Measurements from ENCODE around the gene CATSPER3. TPM values are rescaled to one million over a fixed set of nuclear protein-coding genes. Genes with fewer than 3 reads are reported as not detected.

The CATSPER3 gene
- total and polyA plus RNA-seq, 2 of the 13 experiments (the other 11 are each of a cell fraction or from before 2014, with no cell fraction given) = 0.33 to 0.37 TPM

DNA sequence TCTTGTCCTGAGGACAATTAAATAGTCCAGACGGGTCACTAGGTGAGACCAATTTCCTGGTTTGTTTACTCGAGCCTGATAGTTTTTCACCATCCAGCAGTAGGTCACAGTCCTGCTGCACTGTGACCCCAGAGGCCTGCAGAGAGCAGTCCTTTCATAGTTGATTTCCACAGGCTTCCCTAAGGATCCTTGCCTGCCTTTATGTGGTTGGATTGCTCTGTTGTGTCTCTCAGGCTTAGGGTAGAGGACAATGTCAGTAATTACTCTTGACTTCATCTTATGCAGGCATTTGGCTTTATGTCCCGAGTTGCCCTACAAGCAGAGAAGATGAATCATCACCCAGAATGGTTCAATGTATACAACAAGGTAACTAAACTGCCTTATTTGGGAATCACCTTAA, 9.0 kb upstream of the CATSPER3 start (continued):
- TF ChIP-seq, protein P1, sequence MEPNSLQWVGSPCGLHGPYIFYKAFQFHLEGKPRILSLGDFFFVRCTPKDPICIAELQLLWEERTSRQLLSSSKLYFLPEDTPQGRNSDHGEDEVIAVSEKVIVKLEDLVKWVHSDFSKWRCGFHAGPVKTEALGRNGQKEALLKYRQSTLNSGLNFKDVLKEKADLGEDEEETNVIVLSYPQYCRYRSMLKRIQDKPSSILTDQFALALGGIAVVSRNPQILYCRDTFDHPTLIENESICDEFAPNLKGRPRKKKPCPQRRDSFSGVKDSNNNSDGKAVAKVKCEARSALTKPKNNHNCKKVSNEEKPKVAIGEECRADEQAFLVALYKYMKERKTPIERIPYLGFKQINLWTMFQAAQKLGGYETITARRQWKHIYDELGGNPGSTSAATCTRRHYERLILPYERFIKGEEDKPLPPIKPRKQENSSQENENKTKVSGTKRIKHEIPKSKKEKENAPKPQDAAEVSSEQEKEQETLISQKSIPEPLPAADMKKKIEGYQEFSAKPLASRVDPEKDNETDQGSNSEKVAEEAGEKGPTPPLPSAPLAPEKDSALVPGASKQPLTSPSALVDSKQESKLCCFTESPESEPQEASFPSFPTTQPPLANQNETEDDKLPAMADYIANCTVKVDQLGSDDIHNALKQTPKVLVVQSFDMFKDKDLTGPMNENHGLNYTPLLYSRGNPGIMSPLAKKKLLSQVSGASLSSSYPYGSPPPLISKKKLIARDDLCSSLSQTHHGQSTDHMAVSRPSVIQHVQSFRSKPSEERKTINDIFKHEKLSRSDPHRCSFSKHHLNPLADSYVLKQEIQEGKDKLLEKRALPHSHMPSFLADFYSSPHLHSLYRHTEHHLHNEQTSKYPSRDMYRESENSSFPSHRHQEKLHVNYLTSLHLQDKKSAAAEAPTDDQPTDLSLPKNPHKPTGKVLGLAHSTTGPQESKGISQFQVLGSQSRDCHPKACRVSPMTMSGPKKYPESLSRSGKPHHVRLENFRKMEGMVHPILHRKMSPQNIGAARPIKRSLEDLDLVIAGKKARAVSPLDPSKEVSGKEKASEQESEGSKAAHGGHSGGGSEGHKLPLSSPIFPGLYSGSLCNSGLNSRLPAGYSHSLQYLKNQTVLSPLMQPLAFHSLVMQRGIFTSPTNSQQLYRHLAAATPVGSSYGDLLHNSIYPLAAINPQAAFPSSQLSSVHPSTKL (CRISPR knock-in tag; IDR thresholded peaks at IDR 0.05) = peak; percentile 53; the same call in 1 of the 2 replicates
- TF ChIP-seq, protein P2, sequence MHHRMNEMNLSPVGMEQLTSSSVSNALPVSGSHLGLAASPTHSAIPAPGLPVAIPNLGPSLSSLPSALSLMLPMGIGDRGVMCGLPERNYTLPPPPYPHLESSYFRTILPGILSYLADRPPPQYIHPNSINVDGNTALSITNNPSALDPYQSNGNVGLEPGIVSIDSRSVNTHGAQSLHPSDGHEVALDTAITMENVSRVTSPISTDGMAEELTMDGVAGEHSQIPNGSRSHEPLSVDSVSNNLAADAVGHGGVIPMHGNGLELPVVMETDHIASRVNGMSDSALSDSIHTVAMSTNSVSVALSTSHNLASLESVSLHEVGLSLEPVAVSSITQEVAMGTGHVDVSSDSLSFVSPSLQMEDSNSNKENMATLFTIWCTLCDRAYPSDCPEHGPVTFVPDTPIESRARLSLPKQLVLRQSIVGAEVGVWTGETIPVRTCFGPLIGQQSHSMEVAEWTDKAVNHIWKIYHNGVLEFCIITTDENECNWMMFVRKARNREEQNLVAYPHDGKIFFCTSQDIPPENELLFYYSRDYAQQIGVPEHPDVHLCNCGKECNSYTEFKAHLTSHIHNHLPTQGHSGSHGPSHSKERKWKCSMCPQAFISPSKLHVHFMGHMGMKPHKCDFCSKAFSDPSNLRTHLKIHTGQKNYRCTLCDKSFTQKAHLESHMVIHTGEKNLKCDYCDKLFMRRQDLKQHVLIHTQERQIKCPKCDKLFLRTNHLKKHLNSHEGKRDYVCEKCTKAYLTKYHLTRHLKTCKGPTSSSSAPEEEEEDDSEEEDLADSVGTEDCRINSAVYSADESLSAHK (CRISPR knock-in tag; IDR thresholded peaks at IDR 0.05; ENCODE audit: borderline replicate concordance) = no peak
- TF ChIP-seq, protein P3, sequence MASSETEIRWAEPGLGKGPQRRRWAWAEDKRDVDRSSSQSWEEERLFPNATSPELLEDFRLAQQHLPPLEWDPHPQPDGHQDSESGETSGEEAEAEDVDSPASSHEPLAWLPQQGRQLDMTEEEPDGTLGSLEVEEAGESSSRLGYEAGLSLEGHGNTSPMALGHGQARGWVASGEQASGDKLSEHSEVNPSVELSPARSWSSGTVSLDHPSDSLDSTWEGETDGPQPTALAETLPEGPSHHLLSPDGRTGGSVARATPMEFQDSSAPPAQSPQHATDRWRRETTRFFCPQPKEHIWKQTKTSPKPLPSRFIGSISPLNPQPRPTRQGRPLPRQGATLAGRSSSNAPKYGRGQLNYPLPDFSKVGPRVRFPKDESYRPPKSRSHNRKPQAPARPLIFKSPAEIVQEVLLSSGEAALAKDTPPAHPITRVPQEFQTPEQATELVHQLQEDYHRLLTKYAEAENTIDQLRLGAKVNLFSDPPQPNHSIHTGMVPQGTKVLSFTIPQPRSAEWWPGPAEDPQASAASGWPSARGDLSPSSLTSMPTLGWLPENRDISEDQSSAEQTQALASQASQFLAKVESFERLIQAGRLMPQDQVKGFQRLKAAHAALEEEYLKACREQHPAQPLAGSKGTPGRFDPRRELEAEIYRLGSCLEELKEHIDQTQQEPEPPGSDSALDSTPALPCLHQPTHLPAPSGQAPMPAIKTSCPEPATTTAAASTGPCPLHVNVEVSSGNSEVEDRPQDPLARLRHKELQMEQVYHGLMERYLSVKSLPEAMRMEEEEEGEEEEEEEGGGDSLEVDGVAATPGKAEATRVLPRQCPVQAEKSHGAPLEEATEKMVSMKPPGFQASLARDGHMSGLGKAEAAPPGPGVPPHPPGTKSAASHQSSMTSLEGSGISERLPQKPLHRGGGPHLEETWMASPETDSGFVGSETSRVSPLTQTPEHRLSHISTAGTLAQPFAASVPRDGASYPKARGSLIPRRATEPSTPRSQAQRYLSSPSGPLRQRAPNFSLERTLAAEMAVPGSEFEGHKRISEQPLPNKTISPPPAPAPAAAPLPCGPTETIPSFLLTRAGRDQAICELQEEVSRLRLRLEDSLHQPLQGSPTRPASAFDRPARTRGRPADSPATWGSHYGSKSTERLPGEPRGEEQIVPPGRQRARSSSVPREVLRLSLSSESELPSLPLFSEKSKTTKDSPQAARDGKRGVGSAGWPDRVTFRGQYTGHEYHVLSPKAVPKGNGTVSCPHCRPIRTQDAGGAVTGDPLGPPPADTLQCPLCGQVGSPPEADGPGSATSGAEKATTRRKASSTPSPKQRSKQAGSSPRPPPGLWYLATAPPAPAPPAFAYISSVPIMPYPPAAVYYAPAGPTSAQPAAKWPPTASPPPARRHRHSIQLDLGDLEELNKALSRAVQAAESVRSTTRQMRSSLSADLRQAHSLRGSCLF (CRISPR knock-in tag; IDR thresholded peaks at IDR 0.05; ENCODE audit: borderline replicate concordance) = no peak
- TF ChIP-seq SOX13 (IDR thresholded peaks at IDR 0.05) (no peak), SOX13 (CRISPR knock-in tag; conservative IDR thresholded peaks at IDR 0.05 in 1 of 2, IDR thresholded peaks at IDR 0.05 in 1 of 2) (peak in 1 of 2 experiments; percentile 48; a peak in 1 of 4 replicates), NPAS2 (CRISPR knock-in tag; IDR thresholded peaks at IDR 0.05; ENCODE audit: borderline replicate concordance) (no peak), NR2F2 (IDR thresholded peaks at IDR 0.05; ENCODE audit: borderline replicate concordance, low read depth) (peak; percentile 82), ZKSCAN5 (CRISPR knock-in tag; IDR thresholded peaks at IDR 0.05) (no peak)
- TF ChIP-seq, protein P4, sequence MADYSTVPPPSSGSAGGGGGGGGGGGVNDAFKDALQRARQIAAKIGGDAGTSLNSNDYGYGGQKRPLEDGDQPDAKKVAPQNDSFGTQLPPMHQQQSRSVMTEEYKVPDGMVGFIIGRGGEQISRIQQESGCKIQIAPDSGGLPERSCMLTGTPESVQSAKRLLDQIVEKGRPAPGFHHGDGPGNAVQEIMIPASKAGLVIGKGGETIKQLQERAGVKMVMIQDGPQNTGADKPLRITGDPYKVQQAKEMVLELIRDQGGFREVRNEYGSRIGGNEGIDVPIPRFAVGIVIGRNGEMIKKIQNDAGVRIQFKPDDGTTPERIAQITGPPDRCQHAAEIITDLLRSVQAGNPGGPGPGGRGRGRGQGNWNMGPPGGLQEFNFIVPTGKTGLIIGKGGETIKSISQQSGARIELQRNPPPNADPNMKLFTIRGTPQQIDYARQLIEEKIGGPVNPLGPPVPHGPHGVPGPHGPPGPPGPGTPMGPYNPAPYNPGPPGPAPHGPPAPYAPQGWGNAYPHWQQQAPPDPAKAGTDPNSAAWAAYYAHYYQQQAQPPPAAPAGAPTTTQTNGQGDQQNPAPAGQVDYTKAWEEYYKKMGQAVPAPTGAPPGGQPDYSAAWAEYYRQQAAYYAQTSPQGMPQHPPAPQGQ (CRISPR knock-in tag; IDR thresholded peaks at IDR 0.05; ENCODE audit: borderline replicate concordance) = no peak
- TF ChIP-seq, protein P5, sequence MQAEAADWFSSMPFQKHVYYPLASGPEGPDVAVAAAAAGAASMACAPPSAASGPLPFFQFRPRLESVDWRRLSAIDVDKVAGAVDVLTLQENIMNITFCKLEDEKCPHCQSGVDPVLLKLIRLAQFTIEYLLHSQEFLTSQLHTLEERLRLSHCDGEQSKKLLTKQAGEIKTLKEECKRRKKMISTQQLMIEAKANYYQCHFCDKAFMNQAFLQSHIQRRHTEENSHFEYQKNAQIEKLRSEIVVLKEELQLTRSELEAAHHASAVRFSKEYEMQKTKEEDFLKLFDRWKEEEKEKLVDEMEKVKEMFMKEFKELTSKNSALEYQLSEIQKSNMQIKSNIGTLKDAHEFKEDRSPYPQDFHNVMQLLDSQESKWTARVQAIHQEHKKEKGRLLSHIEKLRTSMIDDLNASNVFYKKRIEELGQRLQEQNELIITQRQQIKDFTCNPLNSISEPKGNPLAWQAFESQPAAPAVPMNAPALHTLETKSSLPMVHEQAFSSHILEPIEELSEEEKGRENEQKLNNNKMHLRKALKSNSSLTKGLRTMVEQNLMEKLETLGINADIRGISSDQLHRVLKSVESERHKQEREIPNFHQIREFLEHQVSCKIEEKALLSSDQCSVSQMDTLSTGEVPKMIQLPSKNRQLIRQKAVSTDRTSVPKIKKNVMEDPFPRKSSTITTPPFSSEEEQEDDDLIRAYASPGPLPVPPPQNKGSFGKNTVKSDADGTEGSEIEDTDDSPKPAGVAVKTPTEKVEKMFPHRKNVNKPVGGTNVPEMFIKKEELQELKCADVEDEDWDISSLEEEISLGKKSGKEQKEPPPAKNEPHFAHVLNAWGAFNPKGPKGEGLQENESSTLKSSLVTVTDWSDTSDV (CRISPR knock-in tag; IDR thresholded peaks at IDR 0.05) = no peak
- TF ChIP-seq, protein P6, sequence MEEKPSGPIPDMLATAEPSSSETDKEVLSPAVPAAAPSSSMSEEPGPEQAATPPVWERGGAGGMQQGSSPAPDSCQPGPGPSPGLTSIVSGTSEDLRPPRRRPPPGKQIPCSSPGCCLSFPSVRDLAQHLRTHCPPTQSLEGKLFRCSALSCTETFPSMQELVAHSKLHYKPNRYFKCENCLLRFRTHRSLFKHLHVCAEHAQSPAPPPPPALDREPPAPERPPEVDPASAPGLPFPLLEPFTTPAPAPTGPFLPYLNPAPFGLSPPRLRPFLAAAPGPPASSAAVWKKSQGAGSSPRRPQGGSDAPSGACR (CRISPR knock-in tag; IDR thresholded peaks at IDR 0.05) = no peak
